ENCODE measurements around the gene KLK3.

- no peak for TF ChIP-seq CTCF (IDR thresholded peaks at IDR 0.05; ENCODE audit: insufficient read depth, low read length, poor library complexity, severe bottlenecking)
- no peak for TF ChIP-seq EZH2phosphoT487 (conservative IDR thresholded peaks at IDR 0.05; ENCODE audit: low read length)
These were observed 22.6 kb downstream of the KLK3 start for GRCh38 chr19:50877338-50877737.
